H9 (cell line): ENCODE measurements around the gene MYMK. TPM values are rescaled to one million over a fixed set of nuclear protein-coding genes. Genes with fewer than 3 reads are reported as not detected.

ENCODE experiments used
- DNase-seq: peaks from one replicate; pipeline ENCODE4 v3.0.0-alpha.2; 2017
- H2AFZ ChIP-seq: one replicate; pipeline ENCODE4 v1.6.1; 2013; ENCODE audit warnings: mild to moderate bottlenecking, low read length, control low read depth, moderate library complexity
- H2AK5ac ChIP-seq: 2 replicates; pipeline ENCODE4 v1.6.1; 2013; ENCODE audit warnings: low read length, control low read depth, mixed read lengths; ENCODE audit not compliant: insufficient read length
- H2BK120ac ChIP-seq: one replicate; pipeline ENCODE4 v1.6.1; 2013; ENCODE audit warnings: low read depth, mild to moderate bottlenecking, low read length, control low read depth, inconsistent platforms; ENCODE audit not compliant: poor library complexity, severe bottlenecking
- H2BK12ac ChIP-seq: 2 replicates; pipeline ENCODE4 v1.6.1; 2013; ENCODE audit warnings: low read length, control low read depth, mixed read lengths, low read depth; ENCODE audit not compliant: insufficient read length
- H2BK15ac ChIP-seq: 2 replicates; pipeline ENCODE4 v1.6.1; 2013; ENCODE audit warnings: low read depth, low read length, control low read depth
- H2BK20ac ChIP-seq: one replicate; pipeline ENCODE4 v1.6.1; 2013; ENCODE audit warnings: low read depth, mild to moderate bottlenecking, low read length, control low read depth, inconsistent platforms; ENCODE audit not compliant: poor library complexity, severe bottlenecking
- H2BK5ac ChIP-seq: 2 replicates; pipeline ENCODE4 v1.6.1; 2013; ENCODE audit warnings: low read length, control low read depth, mixed read lengths; ENCODE audit not compliant: insufficient read length
- H3K14ac ChIP-seq: 2 replicates; pipeline ENCODE4 v1.6.1; 2013; ENCODE audit warnings: low read length, control low read depth; ENCODE audit not compliant: insufficient read depth
- H3K18ac ChIP-seq: 2 replicates; pipeline ENCODE4 v1.6.1; 2013; ENCODE audit warnings: low read depth, mild to moderate bottlenecking, mixed read lengths, low read length, control low read depth; ENCODE audit not compliant: insufficient read length
- H3K23ac ChIP-seq: 2 replicates; pipeline ENCODE4 v1.6.1; 2013; ENCODE audit warnings: low read length, control low read depth, mixed read lengths, low read depth; ENCODE audit not compliant: insufficient read length
- H3K23me2 ChIP-seq: 2 replicates; pipeline ENCODE4 v1.6.1; 2013; ENCODE audit warnings: low read depth, mild to moderate bottlenecking, mixed read lengths, low read length, control low read depth; ENCODE audit not compliant: insufficient read length, poor library complexity, severe bottlenecking
- H3K27ac ChIP-seq: 2 replicates; pipeline ENCODE4 v1.5.1; 2013; ENCODE audit warnings: low read length, control low read depth, mixed read lengths, low read depth; ENCODE audit not compliant: insufficient read length
- H3K27me3 ChIP-seq: 2 replicates; pipeline ENCODE4 v1.6.1; 2013; ENCODE audit warnings: low read length, control low read depth, inconsistent platforms; ENCODE audit not compliant: insufficient read depth
- H3K4ac ChIP-seq: 2 replicates; pipeline ENCODE4 v1.6.1; 2013; ENCODE audit warnings: low read depth, mild to moderate bottlenecking, control low read depth, inconsistent platforms, low read length, moderate library complexity
- H3K4me1 ChIP-seq: 2 replicates; pipeline ENCODE4 v1.6.1; 2013; ENCODE audit warnings: low read length, control low read depth, inconsistent platforms; ENCODE audit not compliant: insufficient read depth
- H3K4me2 ChIP-seq: 2 replicates; pipeline ENCODE4 v1.6.1; 2013; ENCODE audit warnings: low read length, control low read depth, mixed read lengths; ENCODE audit not compliant: insufficient read length, insufficient read depth
- H3K56ac ChIP-seq: 2 replicates; pipeline ENCODE4 v1.6.1; 2013; ENCODE audit warnings: low read depth, mild to moderate bottlenecking, mixed read lengths, low read length, control low read depth; ENCODE audit not compliant: insufficient read length
- H3K79me1 ChIP-seq: 2 replicates; pipeline ENCODE4 v1.6.1; 2013; ENCODE audit warnings: low read depth, mild to moderate bottlenecking, moderate library complexity, low read length, control low read depth, inconsistent platforms; ENCODE audit not compliant: insufficient read depth, poor library complexity, severe bottlenecking
- H3K79me2 ChIP-seq: 2 replicates; pipeline ENCODE4 v1.6.1; 2013; ENCODE audit warnings: low read length, control low read depth, inconsistent platforms; ENCODE audit not compliant: insufficient read depth
- H3K9ac ChIP-seq: 2 replicates; pipeline ENCODE4 v1.6.1; 2013; ENCODE audit warnings: low read length, control low read depth, mixed read lengths; ENCODE audit not compliant: insufficient read length; ENCODE audit errors: extremely low read depth
- H3K9me3 ChIP-seq: one replicate; pipeline ENCODE4 v1.6.1; 2013; ENCODE audit warnings: low read depth, low read length, inconsistent platforms; ENCODE audit not compliant: control insufficient read depth
- H3T11ph ChIP-seq: one replicate; pipeline ENCODE4 v1.6.1; 2013; ENCODE audit warnings: mild to moderate bottlenecking, low read length, control low read depth, inconsistent platforms
- H4K20me1 ChIP-seq: one replicate; pipeline ENCODE4 v1.6.1; 2013; ENCODE audit not compliant: control insufficient read depth, insufficient read length, insufficient read depth
- H4K5ac ChIP-seq: 2 replicates; pipeline ENCODE4 v1.6.1; 2013; ENCODE audit warnings: low read depth, mild to moderate bottlenecking, mixed read lengths, low read length, control low read depth; ENCODE audit not compliant: insufficient read length
- H4K8ac ChIP-seq: replicated peaks from 2 replicates; pipeline ENCODE4 v1.6.1; 2013; ENCODE audit warnings: low read length, control low read depth, mixed read lengths, low read depth; ENCODE audit not compliant: insufficient read length
- H4K91ac ChIP-seq: 2 replicates; pipeline ENCODE4 v1.6.1; 2013; ENCODE audit warnings: low read depth, mild to moderate bottlenecking, moderate library complexity, mixed read lengths, low read length, control low read depth; ENCODE audit not compliant: insufficient read length
- H3K27ac Mint-ChIP-seq, 3 experiments: 2 replicates in 2 of 3; 3 replicates in 1 of 3; pipeline ENCODE4 v1.8.0; 2020 to 2021; ENCODE audit warnings: mixed read lengths in 3 of 3, mild to moderate bottlenecking in 1 of 3, moderate library complexity in 1 of 3
- H3K27me3 Mint-ChIP-seq: 2 replicates; pipeline ENCODE4 v1.8.0; 2021; ENCODE audit warnings: low read depth, mild to moderate bottlenecking, moderate library complexity, mixed read lengths
- H3K36me3 Mint-ChIP-seq, 3 experiments: 2 replicates in 2 of 3; 3 replicates in 1 of 3; pipeline ENCODE4 v1.8.0; 2020 to 2021; ENCODE audit warnings: low read depth in 3 of 3, mixed read lengths in 3 of 3; ENCODE audit not compliant: insufficient read depth in 1 of 3
- H3K4me1 Mint-ChIP-seq, 2 experiments: 2 replicates each; pipeline ENCODE4 v1.8.0; 2020; ENCODE audit warnings: mixed read lengths in 2 of 2
- H3K4me3 Mint-ChIP-seq, 2 experiments: 2 replicates in 1 of 2; 3 replicates in 1 of 2; pipeline ENCODE4 v1.8.0; 2020 to 2021; ENCODE audit warnings: mild to moderate bottlenecking in 2 of 2, mixed read lengths in 2 of 2, moderate library complexity in 1 of 2
- H3K9me3 Mint-ChIP-seq, 2 experiments: 2 replicates in 1 of 2; 3 replicates in 1 of 2; pipeline ENCODE4 v1.8.0; 2020; ENCODE audit warnings: mild to moderate bottlenecking in 2 of 2, mixed read lengths in 2 of 2, moderate library complexity in 1 of 2
- CTCF ChIP-seq: fragments of 200-600 bp; sonication (generic); conservative IDR thresholded peaks from 3 replicates; pipeline ENCODE4 v1.8.0; 2021; ENCODE audit warnings: antibody characterized with exemption, mild to moderate bottlenecking
- WGBS: extraction: QIAGEN DNeasy Blood & Tissue Kit; methylation state at CpG from one replicate; pipeline ENCODE4 v1.1.7; 2013; ENCODE audit warnings: missing lambda C conversion rate, low lambda C conversion rate, mixed read lengths; ENCODE audit not compliant: insufficient read length; ENCODE audit errors: extremely low coverage; 5-methylcytosine and 5-hydroxymethylcytosine counted together
- total RNA-seq: library from RNA; stranded (reverse); gene quantifications from 2 replicates; pipeline ENCODE4 v1.2.1, GENCODE V29; 2021

MYMK gene
- total RNA-seq, 1 experiment from 2014 or later, result not detected

GRCh38 chr9:133474215-133474614, 50.5 kb downstream of the MYMK start:
- Mint-ChIP-seq H3K9me3 (no peaks in the 10 kb centered on the region), H3K4me3 (no peak overlapping the region), H3K4me1 (peaks cover 4 to 5% of the 10 kb centered on the region in 2 experiments), H3K27ac (no peak overlapping the region), H3K27me3 (no peaks in the 10 kb centered on the region), H3K36me3 (peaks cover 11 to 20% (median 12%) of the 10 kb centered on the region in 3 experiments; a peak in 6 of 7 replicates)
- Histone ChIP-seq H2BK120ac (no peak overlapping the region), H3K9me3 (no peaks in the 10 kb centered on the region), H2BK20ac (no peak overlapping the region), H3K4ac (no peak overlapping the region), H4K91ac (no peak overlapping the region), H3K4me2 (no peak overlapping the region), H2BK5ac (no peak overlapping the region), H4K5ac (no peak overlapping the region), H3K79me1 (no peaks in the 10 kb centered on the region), H3K14ac (no peak overlapping the region), H3K9ac (no peak overlapping the region), H3T11ph (no peak overlapping the region), H3K18ac (no peak overlapping the region), H2BK15ac (no peak overlapping the region), H4K20me1 (no peaks in the 10 kb centered on the region), H4K8ac (no peak overlapping the region), H3K27ac (no peak overlapping the region), H2AK5ac (no peak overlapping the region), H2AFZ (no peak overlapping the region), H2BK12ac (no peak overlapping the region), H3K56ac (no peak overlapping the region), H3K4me1 (0 out of 2 replicates have a peak, but pooled peaks cover 2% of the 10 kb centered on the region), H3K27me3 (no peaks in the 10 kb centered on the region), H3K23me2 (peaks cover 8% of the 10 kb centered on the region), H3K23ac (no peak overlapping the region), H3K79me2 (no peaks in the 10 kb centered on the region; the same call in 1 of the 2 replicates)
- TF ChIP-seq CTCF, result no peak
- WGBS, result no CpG with 5 or more reads among the region's 5 CpGs
- DNase-seq, result no peak
